ENCODE measurements around the gene ZSCAN2. TPM values are rescaled to one million over a fixed set of nuclear protein-coding genes. Genes with fewer than 3 reads are reported as not detected.
"Not testable (repeated sequence)": the region's sequence is repeated elsewhere in the genome, so short reads cannot be mapped to it uniquely, and the experiment has no call there.

The ZSCAN2 gene
- total RNA-seq, 1 donor from 2014 or later: 45.6 TPM

DNA sequence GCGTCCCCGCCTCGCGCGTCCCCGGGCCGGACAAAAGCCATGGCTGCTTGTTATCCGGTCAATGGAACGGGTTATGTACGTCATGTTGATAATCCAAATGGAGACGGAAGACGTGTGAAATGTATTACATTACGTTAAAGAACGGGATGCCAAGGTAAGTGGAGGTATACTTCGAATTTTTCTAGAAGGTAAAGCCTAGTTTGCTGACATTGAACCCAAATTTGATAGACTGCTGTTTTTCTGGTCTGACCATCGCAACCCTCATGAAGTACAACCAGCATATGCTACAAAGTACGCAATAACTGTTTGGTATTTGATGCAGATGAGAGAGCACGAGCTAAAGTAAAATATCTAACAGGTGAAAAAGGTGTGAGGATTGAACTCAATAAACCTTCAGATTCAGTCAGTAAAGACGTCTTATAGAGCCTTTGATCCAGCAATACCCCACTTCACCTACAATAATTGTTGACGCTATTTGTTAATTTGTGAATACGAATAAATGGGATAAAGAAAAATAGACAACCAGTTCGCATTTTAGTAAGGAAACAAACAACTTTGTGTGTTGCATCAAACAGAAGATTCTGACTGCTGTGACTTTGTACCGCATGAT is 33.5 kb downstream of the ZSCAN2 start:
- no peak for DNase-seq (ENCODE audit: low spot score in 2 of 2, unreplicated experiment in 2 of 2)
- TF ChIP-seq, protein P1, sequence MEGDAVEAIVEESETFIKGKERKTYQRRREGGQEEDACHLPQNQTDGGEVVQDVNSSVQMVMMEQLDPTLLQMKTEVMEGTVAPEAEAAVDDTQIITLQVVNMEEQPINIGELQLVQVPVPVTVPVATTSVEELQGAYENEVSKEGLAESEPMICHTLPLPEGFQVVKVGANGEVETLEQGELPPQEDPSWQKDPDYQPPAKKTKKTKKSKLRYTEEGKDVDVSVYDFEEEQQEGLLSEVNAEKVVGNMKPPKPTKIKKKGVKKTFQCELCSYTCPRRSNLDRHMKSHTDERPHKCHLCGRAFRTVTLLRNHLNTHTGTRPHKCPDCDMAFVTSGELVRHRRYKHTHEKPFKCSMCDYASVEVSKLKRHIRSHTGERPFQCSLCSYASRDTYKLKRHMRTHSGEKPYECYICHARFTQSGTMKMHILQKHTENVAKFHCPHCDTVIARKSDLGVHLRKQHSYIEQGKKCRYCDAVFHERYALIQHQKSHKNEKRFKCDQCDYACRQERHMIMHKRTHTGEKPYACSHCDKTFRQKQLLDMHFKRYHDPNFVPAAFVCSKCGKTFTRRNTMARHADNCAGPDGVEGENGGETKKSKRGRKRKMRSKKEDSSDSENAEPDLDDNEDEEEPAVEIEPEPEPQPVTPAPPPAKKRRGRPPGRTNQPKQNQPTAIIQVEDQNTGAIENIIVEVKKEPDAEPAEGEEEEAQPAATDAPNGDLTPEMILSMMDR (IDR thresholded peaks at IDR 0.05; ENCODE audit: unreplicated experiment): no peak
- Mint-ChIP-seq H3K4me3 (peak overlapping the region; percentile 60), H3K27ac (no peak overlapping the region), H3K4me1 (peaks cover 29% of the 10 kb centered on the region), H3K27me3 (ENCODE audit: low read depth) (peaks cover 7% of the 10 kb centered on the region), H3K9me3 (no peaks in the 10 kb centered on the region), H3K36me3 (peaks cover 9% of the 10 kb centered on the region)

DNA sequence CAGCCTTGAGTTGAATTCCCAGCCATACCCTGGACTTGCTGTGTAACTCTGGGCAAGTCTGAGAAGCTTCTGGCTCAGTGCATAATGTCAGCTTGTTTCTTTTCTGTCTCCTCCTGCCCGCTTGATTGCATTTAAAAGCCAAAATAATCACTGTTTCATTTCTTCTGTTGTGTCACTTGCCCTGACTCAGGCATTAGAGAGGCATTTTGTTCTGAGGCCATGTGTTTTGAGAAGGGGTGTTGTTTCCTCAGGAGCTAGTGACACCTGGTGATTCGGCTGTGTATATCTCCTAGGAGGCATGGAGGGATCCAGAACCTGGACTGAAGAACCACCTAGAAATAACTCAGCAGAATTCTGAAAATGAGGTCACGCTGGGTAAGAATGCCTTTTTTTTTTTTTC is 37.3 kb downstream of the ZSCAN2 start:
- Mint-ChIP-seq H3K4me3 (no peak overlapping the region), H3K27me3 (ENCODE audit: low read depth) (peaks cover 7% of the 10 kb centered on the region), H3K36me3 (peaks cover 27% of the 10 kb centered on the region)

DNA sequence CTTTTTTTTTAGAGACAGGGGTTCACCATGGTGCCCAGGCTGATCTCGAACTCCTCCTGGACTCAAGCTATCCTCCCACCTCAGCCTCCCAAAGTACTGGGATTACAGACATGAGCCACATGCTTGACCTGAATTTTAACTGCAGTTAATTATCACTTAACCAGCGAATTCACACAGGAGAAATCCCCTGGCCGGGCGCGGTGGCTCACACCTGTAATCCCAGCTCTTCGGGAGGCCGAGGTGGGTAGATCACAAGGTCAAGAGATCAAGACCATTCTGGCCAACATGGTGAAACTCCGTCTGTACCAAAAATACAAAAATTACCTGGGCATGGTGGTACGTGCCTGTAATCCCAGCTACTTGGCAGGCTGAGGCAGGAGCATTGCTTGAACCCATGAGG is 41.1 kb downstream of the ZSCAN2 start:
- not testable (repeated sequence) for DNase-seq (ENCODE audit: low spot score in 2 of 2, unreplicated experiment in 2 of 2); H3K4me3 Mint-ChIP-seq; H3K27ac Mint-ChIP-seq; H3K9me3 Mint-ChIP-seq; H3K27me3 Mint-ChIP-seq (ENCODE audit: low read depth); H3K4me1 Mint-ChIP-seq
- peaks cover 32% of the 10 kb centered on the region for H3K36me3 Mint-ChIP-seq

More for the DNA sequence above, 37.3 kb downstream of the ZSCAN2 start:
- Mint-ChIP-seq H3K9me3 (no peaks in the 10 kb centered on the region), H3K27ac (no peak overlapping the region), H3K4me1 (peaks cover 13% of the 10 kb centered on the region)
- TF ChIP-seq, protein P1 (IDR thresholded peaks at IDR 0.05; ENCODE audit: unreplicated experiment): no peak
- no peak for DNase-seq (ENCODE audit: low spot score in 2 of 2, unreplicated experiment in 2 of 2)

DNA sequence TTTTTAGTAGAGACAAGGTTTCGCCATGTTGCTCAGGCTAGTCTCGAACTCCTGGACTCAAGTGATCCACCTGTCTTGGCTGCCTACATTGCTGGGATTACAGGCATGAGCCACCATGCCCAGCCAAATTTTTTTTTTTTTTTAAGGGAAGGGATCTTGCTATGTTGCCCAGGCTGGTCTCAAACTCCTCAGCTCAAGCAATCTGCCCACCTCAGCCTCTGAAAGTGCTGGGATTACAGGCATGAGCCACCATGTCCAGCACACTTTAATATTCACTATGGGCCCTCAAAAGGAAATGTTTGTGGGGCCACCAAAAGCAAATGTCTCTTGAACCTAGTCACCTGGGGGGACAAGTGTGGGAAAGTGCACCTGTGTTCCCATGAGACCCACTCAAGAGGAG is 41.8 kb downstream of the ZSCAN2 start:
- peaks cover 33% of the 10 kb centered on the region for H3K36me3 Mint-ChIP-seq
- not testable (repeated sequence) for H3K4me1 Mint-ChIP-seq; DNase-seq (ENCODE audit: low spot score in 2 of 2, unreplicated experiment in 2 of 2); H3K27me3 Mint-ChIP-seq (ENCODE audit: low read depth); H3K9me3 Mint-ChIP-seq; H3K4me3 Mint-ChIP-seq; H3K27ac Mint-ChIP-seq

DNA sequence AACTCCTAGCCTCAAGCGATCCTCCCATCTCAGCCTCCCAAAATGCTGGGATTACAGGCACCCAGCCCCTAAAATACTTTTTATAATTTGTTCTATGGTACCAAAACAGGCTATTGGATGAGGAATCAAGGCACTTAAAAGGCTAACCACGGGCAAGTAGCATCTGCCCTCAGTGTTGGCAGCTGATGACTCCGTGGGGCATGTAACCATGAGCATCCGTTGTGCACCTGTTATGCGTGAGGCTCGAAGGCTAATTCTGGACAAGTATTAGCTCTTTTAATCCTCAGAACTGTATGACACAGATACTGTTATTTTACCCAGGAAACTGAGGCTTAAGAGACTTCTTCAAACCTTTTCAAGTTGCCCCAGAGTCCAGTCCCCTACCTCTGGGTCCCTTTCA is 43.0 kb downstream of the ZSCAN2 start:
- DNase-seq (ENCODE audit: low spot score in 2 of 2, unreplicated experiment in 2 of 2): no peak
- Mint-ChIP-seq H3K9me3 (no peaks in the 10 kb centered on the region), H3K27ac (no peak overlapping the region), H3K36me3 (peaks cover 40% of the 10 kb centered on the region), H3K4me3 (no peak overlapping the region), H3K4me1 (no peaks in the 10 kb centered on the region), H3K27me3 (ENCODE audit: low read depth) (no peaks in the 10 kb centered on the region)
- TF ChIP-seq, protein P1 (IDR thresholded peaks at IDR 0.05; ENCODE audit: unreplicated experiment): no peak

DNA sequence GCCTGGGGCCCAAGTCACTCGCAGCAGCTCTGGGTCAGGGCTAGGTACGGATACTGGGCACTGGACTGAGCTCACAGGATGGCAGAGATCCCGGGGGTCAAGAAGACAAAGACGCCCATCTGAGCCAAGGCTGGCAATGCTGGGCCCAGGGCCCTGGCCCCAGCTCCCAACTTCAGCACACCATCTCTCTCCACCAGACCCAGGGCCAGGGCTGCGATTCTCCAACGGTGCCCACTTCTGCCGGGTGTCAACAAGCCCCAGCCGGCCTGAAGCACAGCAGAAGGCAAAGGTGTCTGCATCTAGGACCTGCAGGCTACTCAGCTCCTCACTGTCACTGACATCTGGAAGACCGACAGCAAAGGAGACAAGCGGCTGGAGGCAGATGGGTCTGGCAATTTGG is 44.7 kb downstream of the ZSCAN2 start:
- Mint-ChIP-seq H3K9me3 (no peaks in the 10 kb centered on the region), H3K27me3 (ENCODE audit: low read depth) (no peaks in the 10 kb centered on the region), H3K4me1 (no peaks in the 10 kb centered on the region), H3K4me3 (no peak overlapping the region), H3K36me3 (peaks cover 36% of the 10 kb centered on the region), H3K27ac (no peak overlapping the region)
- DNase-seq (ENCODE audit: low spot score in 2 of 2, unreplicated experiment in 2 of 2): no peak
- TF ChIP-seq, protein P1 (IDR thresholded peaks at IDR 0.05; ENCODE audit: unreplicated experiment): no peak

DNA sequence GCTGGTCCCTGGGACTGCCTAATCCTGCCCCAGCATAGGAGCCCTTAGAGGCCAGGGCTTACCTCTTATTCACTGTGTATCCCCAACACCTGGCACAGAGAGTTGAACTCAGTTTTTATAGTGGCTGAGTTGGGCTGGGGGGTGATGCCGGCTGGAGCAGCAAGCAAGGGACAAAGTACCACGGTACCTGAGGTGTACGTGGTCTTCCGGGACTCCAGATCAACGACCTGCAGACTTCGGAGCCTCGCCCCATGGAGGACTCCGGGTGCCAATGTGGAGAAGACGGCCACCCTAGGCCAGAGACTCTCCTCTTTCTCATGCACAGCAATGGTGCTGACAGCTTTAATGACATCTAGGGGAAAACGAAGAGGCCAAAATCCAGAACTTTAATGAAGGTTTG is 45.2 kb downstream of the ZSCAN2 start:
- Mint-ChIP-seq H3K4me3 (no peak overlapping the region), H3K9me3 (no peaks in the 10 kb centered on the region), H3K27me3 (ENCODE audit: low read depth) (no peaks in the 10 kb centered on the region), H3K36me3 (peaks cover 34% of the 10 kb centered on the region), H3K4me1 (no peaks in the 10 kb centered on the region), H3K27ac (no peak overlapping the region)
- no peak for DNase-seq (ENCODE audit: low spot score in 2 of 2, unreplicated experiment in 2 of 2)
- TF ChIP-seq, protein P1 (IDR thresholded peaks at IDR 0.05; ENCODE audit: unreplicated experiment): no peak
